HAP-1 (cell line): ENCODE data around the gene TUBE1.
"Not testable (repeated sequence)": the region's sequence is repeated elsewhere in the genome, so short reads cannot be mapped to it uniquely, and the experiment has no call there.

Experiments
- DNase-seq, 2 experiments: peaks; one replicate each; pipeline ENCODE4 v3.0.0-alpha.2; 2016 to 2020; ENCODE audit warnings: low spot score in 2 of 2
- H3K27me3 ChIP-seq: fragments of 250-450 bp; sonication (Bioruptor Pico); 2 replicates; pipeline ENCODE4 v1.5.1; 2020; ENCODE audit warnings: low read depth, mild to moderate bottlenecking, moderate library complexity
- H3K36me3 ChIP-seq: fragments of 250-450 bp; sonication (Bioruptor Pico); replicated peaks from 2 replicates; pipeline ENCODE4 v1.5.1; 2020; ENCODE audit warnings: mild to moderate bottlenecking
- H3K4me1 ChIP-seq: fragments of 250-450 bp; sonication (Bioruptor Pico); 2 replicates; pipeline ENCODE4 v1.5.1; 2020; ENCODE audit warnings: mild to moderate bottlenecking
- H3K4me3 ChIP-seq: fragments of 250-450 bp; sonication (Bioruptor Pico); 2 replicates; pipeline ENCODE4 v1.5.1; 2020; ENCODE audit warnings: mild to moderate bottlenecking, moderate library complexity
- H3K9me3 ChIP-seq: fragments of 250-450 bp; sonication (Bioruptor Pico); 2 replicates; pipeline ENCODE4 v1.5.1; 2020; ENCODE audit warnings: mild to moderate bottlenecking, moderate library complexity
- in situ Hi-C: fragments of 300-500 bp; cut with MboI; formaldehyde crosslinking; loops from 3 replicates; pipeline ENCODE4 v1.14.3; 2020; ENCODE audit warnings: low sequenced_read_pairs, inconsistent platforms, mixed read lengths

The TUBE1 gene

DNA sequence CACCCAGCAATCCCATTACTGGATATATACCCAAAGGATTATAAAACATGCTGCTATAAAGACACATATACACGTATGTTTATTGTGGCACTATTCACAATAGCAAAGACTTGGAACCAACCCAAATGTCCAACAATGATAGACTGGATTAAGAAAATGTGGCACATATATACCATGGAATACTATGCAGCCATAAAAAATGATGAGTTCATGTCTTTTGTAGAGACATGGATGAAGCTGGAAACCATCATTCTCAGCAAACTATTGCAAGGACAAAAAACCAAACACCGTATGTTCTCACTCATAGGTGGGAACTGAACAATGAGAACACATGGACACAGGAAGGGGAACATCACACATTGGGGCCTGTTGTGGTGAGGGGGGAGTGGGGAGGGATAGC lies 18.7 kb upstream of the TUBE1 start:
- H3K27me3 ChIP-seq, in situ Hi-C loops, H3K4me3 ChIP-seq, DNase-seq, H3K36me3 ChIP-seq, H3K4me1 ChIP-seq, H3K9me3 ChIP-seq: not testable (repeated sequence)

DNA sequence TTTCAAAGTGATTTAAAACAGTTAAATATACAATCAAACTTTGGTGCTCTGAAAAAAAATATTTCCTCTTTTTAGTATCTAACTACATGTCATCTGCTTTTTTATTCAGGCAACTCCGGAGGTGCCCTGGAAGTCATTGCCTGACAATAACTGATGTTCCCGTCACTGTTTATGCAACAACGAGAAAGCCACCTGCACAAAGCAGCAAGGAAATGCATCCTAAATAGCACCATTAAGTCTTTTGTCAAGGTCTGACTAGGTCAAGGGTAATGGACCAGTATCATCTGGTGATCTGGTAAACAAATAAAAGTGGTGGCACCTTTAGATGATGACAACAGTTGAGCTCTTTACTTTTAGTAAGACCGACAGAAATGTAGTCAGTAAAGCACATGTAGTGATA lies 13.3 kb upstream of the TUBE1 start:
- Histone ChIP-seq H3K4me1 (no peaks in the 10 kb centered on the region), H3K27me3 (no peaks in the 10 kb centered on the region), H3K9me3 (no peaks in the 10 kb centered on the region), H3K36me3 (no peaks in the 10 kb centered on the region), H3K4me3 (no peak overlapping the region)
- in situ Hi-C loops, result no loop called here
- no peak for DNase-seq

DNA sequence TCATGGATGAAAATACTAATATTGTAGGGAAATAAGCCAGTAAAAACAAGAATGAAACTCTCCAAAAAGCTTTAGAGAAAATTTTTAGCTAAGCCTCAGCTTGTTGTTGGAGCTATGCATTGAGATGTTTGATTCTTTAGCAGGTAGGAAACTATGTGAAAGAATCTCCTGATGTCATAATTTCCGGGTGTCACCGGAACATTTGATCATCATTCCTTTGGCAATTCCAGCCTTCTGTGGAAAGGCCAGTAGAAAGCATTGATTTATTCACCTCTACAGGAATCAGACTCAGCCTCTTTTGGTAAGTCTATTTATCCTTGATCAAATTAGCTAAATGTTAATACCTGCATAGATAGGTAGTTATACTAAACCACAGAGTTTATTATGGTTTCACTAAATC lies 9.6 kb upstream of the TUBE1 start:
- H3K36me3 ChIP-seq, result no peaks in the 10 kb centered on the region
- no peak overlapping the region for H3K4me3 ChIP-seq
- H3K4me1 ChIP-seq, result no peaks in the 10 kb centered on the region
- in situ Hi-C loops, result no loop called here
- no peak for DNase-seq
- peaks cover 9% of the 10 kb centered on the region for H3K27me3 ChIP-seq
- H3K9me3 ChIP-seq, result no peaks in the 10 kb centered on the region

DNA sequence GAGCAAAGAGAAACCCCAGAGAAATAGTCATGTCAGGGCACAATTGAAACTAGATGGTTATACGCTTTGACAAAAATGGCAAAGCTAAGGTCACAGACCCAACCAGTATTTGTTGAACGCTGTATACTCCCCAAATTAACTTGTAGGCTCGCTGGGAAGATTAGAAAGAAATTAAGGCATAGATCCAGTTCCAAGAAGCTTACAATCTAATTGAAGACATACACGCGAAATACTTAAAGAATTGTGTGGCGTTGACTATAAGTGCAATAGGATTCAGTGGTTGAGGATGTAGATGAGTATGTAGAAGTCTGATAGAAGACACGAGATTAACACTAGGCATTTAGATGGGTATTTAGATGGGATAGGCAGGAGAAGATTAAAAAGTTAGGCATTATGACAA lies 634 bp upstream of the TUBE1 start:
- Histone ChIP-seq H3K9me3 (no peaks in the 10 kb centered on the region), H3K4me3 (peak overlapping the region; percentile 71), H3K4me1 (peaks cover 8% of the 10 kb centered on the region), H3K27me3 (peaks cover 16% of the 10 kb centered on the region), H3K36me3 (peaks cover 6% of the 10 kb centered on the region)
- DNase-seq, result peak in 1 of 2 experiments; percentile 16
- in situ Hi-C loops, result no loop called here

DNA sequence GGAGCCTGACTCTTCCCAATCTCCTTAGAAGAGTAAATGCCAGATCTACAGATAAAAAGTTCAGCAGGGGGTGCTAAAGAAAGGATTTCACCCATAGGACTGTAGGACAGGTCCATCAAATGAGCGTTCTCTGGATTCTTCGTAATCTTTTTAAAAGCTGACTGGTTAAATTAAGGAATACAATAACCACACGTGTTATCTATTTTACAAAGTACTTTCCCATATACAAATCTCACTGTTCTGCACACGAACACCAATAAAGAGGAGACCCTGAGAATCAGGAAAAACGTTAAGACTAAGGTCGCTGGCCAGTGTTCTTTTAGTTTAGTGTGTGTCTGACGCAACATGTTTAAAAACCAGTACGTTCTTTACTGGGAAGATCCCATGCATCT lies 542 bp downstream of the TUBE1 start:
- in situ Hi-C loops, result no loop called here

DNA sequence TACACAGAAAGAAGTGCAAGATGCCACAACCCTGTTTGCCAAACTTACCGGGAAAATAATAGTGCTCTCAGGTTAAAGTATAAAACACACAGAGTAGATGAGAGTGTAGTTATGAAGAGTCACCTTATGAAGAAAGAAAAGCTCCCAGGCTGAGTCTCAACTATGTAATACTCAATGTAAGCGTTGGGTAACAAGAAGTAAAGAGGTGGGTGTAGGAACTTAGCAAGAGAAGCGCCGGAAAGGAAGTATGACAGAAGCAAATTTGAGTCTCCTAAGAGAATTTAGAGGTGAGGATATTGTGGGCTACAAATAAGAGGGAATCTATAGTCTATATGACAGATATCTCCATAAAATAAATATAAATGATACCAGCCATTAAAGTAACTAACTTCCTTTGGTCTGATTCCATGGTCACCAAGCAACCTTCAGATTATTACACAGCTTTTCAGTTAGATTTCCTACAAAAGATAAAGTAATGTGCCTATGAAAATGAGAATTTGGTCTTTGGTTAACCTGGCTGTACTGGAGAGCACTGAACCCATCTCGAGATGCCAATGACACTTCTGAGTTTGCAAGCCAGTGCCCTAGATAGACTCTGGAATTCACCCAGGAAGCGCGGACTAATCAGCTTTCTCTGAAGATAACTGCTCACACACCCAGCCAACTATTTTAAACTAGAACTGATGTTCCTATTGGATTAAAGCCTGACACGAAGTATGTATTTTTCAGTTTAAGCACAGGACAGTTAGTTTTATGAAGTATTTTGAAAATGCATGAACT lies 1.8 kb downstream of the TUBE1 start:
- in situ Hi-C loops, result no loop called here
- no peak overlapping the region for H3K4me3 ChIP-seq
- H3K36me3 ChIP-seq, result peaks cover 14% of the 10 kb centered on the region
- no peaks in the 10 kb centered on the region for H3K9me3 ChIP-seq
- no peaks in the 10 kb centered on the region for H3K27me3 ChIP-seq
- no peak for DNase-seq
- H3K4me1 ChIP-seq, result peaks cover 8% of the 10 kb centered on the region

More for the DNA sequence above, 542 bp downstream of the TUBE1 start:
- H3K4me1 ChIP-seq, result peaks cover 8% of the 10 kb centered on the region
- H3K4me3 ChIP-seq, result peak overlapping the region; percentile 71
- no peaks in the 10 kb centered on the region for H3K9me3 ChIP-seq
- DNase-seq, result peak in 1 of 2 experiments; percentile 65
- peaks cover 6% of the 10 kb centered on the region for H3K36me3 ChIP-seq
- peaks cover 8% of the 10 kb centered on the region for H3K27me3 ChIP-seq

DNA sequence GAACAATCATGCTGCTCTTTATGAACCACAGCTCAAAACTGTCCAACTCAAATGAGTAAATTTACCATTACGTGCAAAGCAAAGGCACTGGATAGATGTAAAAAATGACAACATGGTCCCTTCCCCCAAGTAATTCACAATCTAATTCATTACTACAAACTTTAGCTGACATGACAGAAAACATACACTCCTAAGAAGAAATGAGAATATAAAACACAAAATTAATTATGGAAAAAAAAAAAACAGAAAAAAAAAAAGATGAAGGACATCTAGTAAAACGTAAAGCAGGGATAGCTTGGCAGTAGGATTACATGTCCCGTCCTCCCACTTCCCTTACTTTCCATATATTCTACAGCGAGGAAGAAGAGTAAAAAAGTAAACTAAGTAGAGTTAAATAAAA lies 5.7 kb downstream of the TUBE1 start:
- Histone ChIP-seq H3K27me3 (no peaks in the 10 kb centered on the region), H3K9me3 (no peaks in the 10 kb centered on the region), H3K36me3 (peaks cover 22% of the 10 kb centered on the region), H3K4me1 (peaks cover 3% of the 10 kb centered on the region), H3K4me3 (no peak overlapping the region)
- DNase-seq, result no peak
- in situ Hi-C loops, result no loop called here

DNA sequence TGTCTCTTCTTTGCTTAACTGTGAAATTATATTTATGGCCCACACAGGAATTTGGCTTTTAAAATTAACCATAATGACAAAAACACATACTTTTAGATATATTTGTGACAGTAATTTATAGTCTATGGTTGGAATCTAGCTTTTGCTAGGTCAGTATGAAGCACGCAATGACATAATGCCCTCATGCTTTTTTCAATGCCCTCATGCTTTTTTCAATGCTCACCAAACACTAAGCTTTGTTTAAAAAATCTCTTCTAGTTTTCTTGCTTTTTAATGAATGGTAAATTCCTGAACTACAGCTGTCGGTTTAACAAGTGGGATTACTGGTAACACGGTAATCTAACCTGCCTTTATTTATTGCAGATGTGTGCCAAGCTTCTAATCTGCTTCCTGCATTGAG lies 20.7 kb downstream of the TUBE1 start:
- Histone ChIP-seq H3K27me3 (no peaks in the 10 kb centered on the region), H3K4me3 (no peak overlapping the region), H3K4me1 (no peaks in the 10 kb centered on the region), H3K36me3 (peaks cover 7% of the 10 kb centered on the region; the same call in 1 of the 2 replicates), H3K9me3 (no peaks in the 10 kb centered on the region)
- in situ Hi-C loops, result no loop called here
- DNase-seq, result no peak

DNA sequence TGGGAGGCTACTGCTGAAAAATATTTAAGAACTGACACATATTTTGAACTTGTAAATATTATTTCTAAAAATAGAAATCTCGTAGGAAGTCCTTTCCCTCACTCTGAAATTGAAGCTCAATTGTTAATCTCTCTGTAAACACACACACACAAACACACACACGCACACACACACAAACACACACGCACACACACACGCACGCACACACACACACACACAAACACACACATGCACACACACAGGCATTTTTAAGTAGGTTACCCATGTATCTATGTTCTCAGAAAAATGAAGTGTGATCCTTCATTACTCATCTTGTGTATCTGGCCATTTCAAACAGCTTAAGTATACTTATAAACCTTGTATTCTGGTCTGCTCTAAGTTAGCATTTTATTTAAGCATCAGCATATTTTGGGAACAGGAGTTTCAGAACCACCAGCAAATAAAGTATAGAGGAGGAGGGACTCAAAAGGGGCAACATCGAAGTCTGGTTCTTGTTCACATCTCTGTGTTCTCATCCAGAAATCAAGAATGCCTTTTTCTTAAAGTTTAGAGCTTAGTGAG lies 21.8 kb downstream of the TUBE1 start:
- no peaks in the 10 kb centered on the region for H3K4me1 ChIP-seq
- in situ Hi-C loops, result no loop called here
- no peak for DNase-seq
- no peaks in the 10 kb centered on the region for H3K27me3 ChIP-seq
- 0 out of 2 replicates have a peak, but pooled peaks cover under 1% of the 10 kb centered on the region for H3K36me3 ChIP-seq
- no peaks in the 10 kb centered on the region for H3K9me3 ChIP-seq
- no peak overlapping the region for H3K4me3 ChIP-seq

DNA sequence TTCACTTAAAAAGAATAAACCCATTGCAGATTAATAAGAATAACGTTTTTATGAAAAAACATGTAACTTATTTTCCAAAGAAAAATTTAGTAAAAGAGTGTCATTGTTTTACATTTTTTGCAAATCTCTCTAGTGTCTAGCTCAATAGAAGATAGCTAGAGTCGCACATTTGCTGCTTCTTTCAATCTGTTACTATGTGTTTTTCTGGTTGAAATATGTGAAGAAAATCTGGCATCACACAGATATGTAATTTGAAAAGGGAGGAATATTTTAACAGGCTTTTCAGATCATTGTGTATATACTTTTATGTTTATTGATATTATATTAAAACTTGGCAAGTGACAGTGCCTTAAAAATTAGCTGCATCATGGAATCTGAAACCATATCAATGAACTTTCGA lies 24.3 kb downstream of the TUBE1 start:
- in situ Hi-C loops, result no loop called here
- Histone ChIP-seq H3K9me3 (no peaks in the 10 kb centered on the region), H3K4me1 (no peaks in the 10 kb centered on the region), H3K27me3 (no peaks in the 10 kb centered on the region), H3K4me3 (no peak overlapping the region), H3K36me3 (no peaks in the 10 kb centered on the region)
- no peak for DNase-seq

DNA sequence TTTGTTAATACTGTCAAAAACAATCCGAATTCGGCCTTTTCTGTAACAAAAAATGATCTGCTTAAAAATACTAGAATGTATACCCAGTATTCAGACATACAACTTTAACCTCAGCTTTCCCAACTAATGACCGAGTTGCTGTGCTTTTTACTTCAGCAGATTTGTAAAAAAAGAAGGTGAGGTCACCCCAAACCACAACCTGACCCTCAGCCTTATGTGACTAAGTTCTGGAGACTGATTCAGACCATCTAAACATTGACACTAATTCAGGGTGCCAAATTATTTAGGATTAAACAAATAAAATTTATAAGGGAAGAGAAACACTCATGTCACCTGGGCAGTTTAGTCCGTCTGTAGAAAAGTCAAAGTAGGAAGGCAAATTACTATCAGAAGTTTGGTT lies 25.7 kb downstream of the TUBE1 start:
- H3K36me3 ChIP-seq, result no peaks in the 10 kb centered on the region
- no peak for DNase-seq
- H3K9me3 ChIP-seq, result no peaks in the 10 kb centered on the region
- in situ Hi-C loops, result no loop called here
- no peak overlapping the region for H3K4me3 ChIP-seq
- H3K27me3 ChIP-seq, result no peaks in the 10 kb centered on the region
- no peaks in the 10 kb centered on the region for H3K4me1 ChIP-seq

DNA sequence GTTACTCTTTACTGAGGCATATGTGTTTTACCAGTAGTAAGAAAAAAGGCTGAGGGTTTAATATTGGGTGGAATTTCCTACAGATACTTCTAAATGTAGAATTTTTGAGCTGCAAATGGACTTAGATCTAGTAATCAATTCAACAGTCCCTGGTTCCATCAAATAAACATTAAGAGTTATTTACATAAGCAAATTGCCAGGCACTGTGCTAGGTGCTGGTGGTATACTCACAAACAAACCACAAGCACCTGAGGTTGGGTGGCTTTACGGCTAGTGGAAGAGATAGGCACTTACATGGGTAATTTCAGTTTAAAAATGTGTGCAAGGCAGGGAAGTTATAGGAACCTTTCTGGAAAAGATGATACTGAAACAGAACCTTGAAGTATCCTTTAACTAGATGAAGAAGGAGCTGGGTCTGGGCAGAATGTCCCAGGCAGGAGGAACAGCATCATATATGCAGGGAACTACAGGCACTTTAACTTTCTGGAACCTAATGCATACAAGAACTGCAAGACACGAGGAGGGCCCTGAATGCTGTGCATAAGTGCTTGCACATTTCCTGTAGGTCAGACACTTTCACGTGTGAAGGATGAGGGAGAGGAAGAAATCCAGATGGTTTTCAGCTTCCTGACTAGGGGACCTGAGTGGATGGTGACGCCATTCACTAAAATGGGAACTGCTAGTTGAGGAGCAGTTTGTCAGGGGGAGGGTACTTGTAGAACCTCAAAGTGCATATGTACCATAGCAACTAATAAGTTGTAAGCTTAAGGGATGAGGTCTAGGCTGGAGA lies 28.8 kb downstream of the TUBE1 start:
- no peak for DNase-seq
- H3K36me3 ChIP-seq, result no peaks in the 10 kb centered on the region
- in situ Hi-C loops, result no loop called here
- no peaks in the 10 kb centered on the region for H3K9me3 ChIP-seq
- H3K4me3 ChIP-seq, result no peak overlapping the region
- no peaks in the 10 kb centered on the region for H3K4me1 ChIP-seq
- no peaks in the 10 kb centered on the region for H3K27me3 ChIP-seq

DNA sequence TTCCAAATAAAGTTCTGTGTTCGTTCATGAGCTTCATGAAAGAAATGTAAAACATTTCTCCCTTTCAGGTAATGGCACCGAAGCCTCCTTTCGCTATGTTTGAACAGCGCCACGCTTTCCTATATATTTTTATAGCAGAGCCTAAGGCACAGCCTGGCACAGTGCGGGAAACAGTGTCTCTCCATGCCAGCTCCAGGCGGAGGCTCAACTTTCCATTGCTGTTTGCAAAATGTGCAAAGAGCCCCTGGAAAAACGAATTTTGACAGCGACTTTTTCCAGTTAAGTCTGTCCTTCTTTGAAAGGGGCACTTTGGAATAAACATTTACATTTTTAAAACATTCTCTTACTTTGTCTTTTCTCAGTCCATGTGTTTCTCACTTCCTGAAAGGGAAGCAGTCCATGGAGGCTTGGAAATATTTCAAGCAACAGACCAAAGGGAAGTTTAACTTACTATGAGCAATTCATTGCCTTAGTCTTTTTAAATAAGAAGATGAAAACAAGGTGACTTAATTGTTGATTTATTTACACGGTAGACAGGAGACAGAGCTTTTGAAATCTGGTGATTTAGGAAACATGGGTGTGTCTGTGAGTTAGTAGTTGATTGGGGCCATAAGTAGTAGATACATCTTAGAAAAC lies 32.6 kb downstream of the TUBE1 start:
- H3K9me3 ChIP-seq, result no peaks in the 10 kb centered on the region
- no peaks in the 10 kb centered on the region for H3K36me3 ChIP-seq
- no peak for DNase-seq
- H3K4me3 ChIP-seq, result no peak overlapping the region
- in situ Hi-C loops, result no loop called here
- H3K27me3 ChIP-seq, result no peaks in the 10 kb centered on the region
- H3K4me1 ChIP-seq, result no peaks in the 10 kb centered on the region

DNA sequence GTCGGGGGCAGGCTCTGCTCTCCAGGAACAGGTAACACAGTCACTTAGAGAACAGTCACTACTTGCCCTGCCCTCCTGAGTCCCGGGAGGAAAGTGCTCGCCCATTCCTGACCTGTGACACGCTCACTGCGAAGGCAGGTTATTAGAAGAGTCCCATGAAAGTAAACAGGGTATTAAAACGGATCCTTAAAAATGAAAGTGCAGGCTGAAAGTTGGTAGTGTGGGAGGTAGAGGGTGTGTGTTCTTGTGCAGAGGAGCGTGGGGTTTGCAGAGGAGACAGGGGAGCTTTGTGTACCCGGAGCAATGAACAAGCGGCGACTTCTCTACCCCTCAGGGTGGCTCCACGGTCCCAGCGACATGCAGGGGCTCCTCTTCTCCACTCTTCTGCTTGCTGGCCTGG lies 33.3 kb downstream of the TUBE1 start, which contains the start of gene CCN6:
CCN6 (plus strand) TSS at position 104 of the 400 bp plus-strand sequence; CDS start at position 358, 254 bp downstream.
- in situ Hi-C loops, result no loop called here
- no peak within 1 kb of the TSS for H3K4me3 ChIP-seq
- H3K9me3 ChIP-seq, result no peaks in the 10 kb centered on the region
- no peak for DNase-seq
- H3K4me1 ChIP-seq, result no peaks in the 10 kb centered on the region
- H3K36me3 ChIP-seq, result no peaks in the 10 kb centered on the region
- no peaks in the 10 kb centered on the region for H3K27me3 ChIP-seq
